ENCODE measurements around the gene ZNRD2.

GRCh38 chr11:65562788-65563187 is 7.5 kb upstream of the ZNRD2 start:
- no peak for TF ChIP-seq CTCF (IDR thresholded peaks at IDR 0.05)
- TF ChIP-seq POLR2A (IDR thresholded peaks at IDR 0.05), result no peak
